H1 (cell line): ENCODE measurements around the gene TMEM145. TPM values are rescaled to one million over a fixed set of nuclear protein-coding genes. Genes with fewer than 3 reads are reported as not detected.

Experiments
- ASH2L ChIP-seq: fragments of 200-600, 300-600 bp; sonication (generic); IDR thresholded peaks from one replicate; pipeline ENCODE4 v1.7.1; 2017; ENCODE audit warnings: low read length
- ATF2 ChIP-seq: IDR thresholded peaks from 2 replicates; pipeline ENCODE4 v1.6.1; 2012; ENCODE audit warnings: low read length, inconsistent platforms
- BACH1 ChIP-seq: IDR thresholded peaks from 2 replicates; pipeline ENCODE4 v1.6.1; 2012; ENCODE audit warnings: low read length, improper control_type of control experiment
- BRCA1 ChIP-seq: IDR thresholded peaks from 2 replicates; pipeline ENCODE4 v1.6.1; 2012; ENCODE audit warnings: low read depth, low read length, improper control_type of control experiment
- CBX5 ChIP-seq: fragments of 300-800, 300-1000 bp; sonication (generic); IDR thresholded peaks from 2 replicates; pipeline ENCODE4 v1.7.1; 2016; ENCODE audit warnings: antibody characterized with exemption, low read length, low read depth
- CHD2 ChIP-seq: IDR thresholded peaks from 2 replicates; pipeline ENCODE4 v1.6.1; 2012; ENCODE audit warnings: low read length, improper control_type of control experiment
- EP300 ChIP-seq, 2 experiments: IDR thresholded peaks; 1 replicate in 1 of 2; 2 replicates in 1 of 2; pipeline ENCODE4 v1.6.1; 2011 to 2012; ENCODE audit warnings: low read depth in 2 of 2, low read length in 2 of 2, mild to moderate bottlenecking in 2 of 2, borderline replicate concordance in 1 of 2, inconsistent platforms in 1 of 2, moderate library complexity in 1 of 2
- FOSL1 ChIP-seq: IDR thresholded peaks from 2 replicates; pipeline ENCODE4 v1.6.1; 2011; ENCODE audit warnings: mild to moderate bottlenecking, low read depth, low read length, moderate library complexity; ENCODE audit not compliant: insufficient read depth
- GABPA ChIP-seq: IDR thresholded peaks from 2 replicates; pipeline ENCODE4 v1.6.1; 2011; ENCODE audit warnings: mild to moderate bottlenecking, low read length, moderate library complexity, borderline replicate concordance; ENCODE audit not compliant: insufficient read depth
- GTF2F1 ChIP-seq: IDR thresholded peaks from 2 replicates; pipeline ENCODE4 v1.6.1; 2012; ENCODE audit warnings: low read depth, low read length, improper control_type of control experiment, borderline replicate concordance
- HDAC2 ChIP-seq, 2 experiments: fragments of 300-600 bp in 1 of 2; sonication (generic) in 1 of 2; IDR thresholded peaks; 2 replicates each; pipeline ENCODE4 v1.6.1; 2011 to 2012; ENCODE audit warnings: low read depth in 2 of 2, low read length in 2 of 2, mild to moderate bottlenecking in 2 of 2, moderate library complexity in 2 of 2, borderline replicate concordance in 1 of 2, inconsistent platforms in 1 of 2
- KDM1A ChIP-seq: fragments of 200-600, 300-600 bp; sonication (generic); IDR thresholded peaks from 2 replicates; pipeline ENCODE4 v1.7.1; 2016; ENCODE audit warnings: mild to moderate bottlenecking, low read length, borderline replicate concordance
- KDM5A ChIP-seq: fragments of 200-600 bp; IDR thresholded peaks from 2 replicates; pipeline ENCODE4 v1.7.1; 2012; ENCODE audit warnings: mild to moderate bottlenecking, low read length, inconsistent platforms, mixed read lengths
- POLR2AphosphoS5 ChIP-seq: IDR thresholded peaks from 2 replicates; pipeline ENCODE4 v1.6.1; 2011; ENCODE audit warnings: low read depth, low read length
- SP1 ChIP-seq: IDR thresholded peaks from 2 replicates; pipeline ENCODE4 v1.6.1; 2011; ENCODE audit warnings: low read depth, low read length
- SP2 ChIP-seq: IDR thresholded peaks from 2 replicates; pipeline ENCODE4 v1.6.1; 2012; ENCODE audit warnings: mild to moderate bottlenecking, low read length, inconsistent platforms
- SRF ChIP-seq: IDR thresholded peaks from 2 replicates; pipeline ENCODE4 v1.6.1; 2011; ENCODE audit warnings: mild to moderate bottlenecking, low read depth, low read length, moderate library complexity
- SUZ12 ChIP-seq: fragments of 200-600 bp; sonication (generic); IDR thresholded peaks from 2 replicates; pipeline ENCODE4 v1.6.1; 2012; ENCODE audit warnings: mild to moderate bottlenecking, inconsistent platforms, low read length, moderate library complexity, mixed read lengths
- TEAD4 ChIP-seq: IDR thresholded peaks from 2 replicates; pipeline ENCODE4 v1.6.1; 2012; ENCODE audit warnings: low read depth, low read length, inconsistent platforms, mixed read lengths
- polyA plus RNA-seq, 7 experiments: library from polyadenylated mRNA; depleted of rRNA in 3 of 7; stranded (reverse) in 5 of 7; unstranded in 2 of 7; fragments of >200 nt in 5 of 7; fragments of 200-250 nt in 2 of 7; gene quantifications; 1 replicate in 5 of 7; 2 replicates in 1 of 7; 4 replicates in 1 of 7; pipeline versions ENCODE4 v1.2.1 to v1.2.3, GENCODE V29; 2011 to 2013; ENCODE audit warnings: missing spikeins in 2 of 7, mixed read lengths in 2 of 7
- total RNA-seq: library from RNA; stranded (reverse); fragmentation: NEBNext Ultra II Directional; extraction: Animal tissue kit (Norgen Biotek cat#: 25700); gene quantifications from 2 replicates; pipeline ENCODE4 v1.2.1, GENCODE V29; 2021
- TF ChIP-seq, protein P1 (sequence below): IDR thresholded peaks from 2 replicates; pipeline ENCODE4 v1.6.1; 2012; ENCODE audit warnings: inconsistent platforms
- TF ChIP-seq, protein P2 (sequence below): IDR thresholded peaks from 2 replicates; pipeline ENCODE4 v1.6.1; 2011; ENCODE audit warnings: low read depth, mild to moderate bottlenecking, low read length; ENCODE audit not compliant: insufficient read depth

Gene TMEM145
- total and polyA plus RNA-seq, 2 of the 8 experiments (the other 6 are each of a cell fraction or from before 2014, with no cell fraction given), result 2.3 to 4.7 TPM

DNA sequence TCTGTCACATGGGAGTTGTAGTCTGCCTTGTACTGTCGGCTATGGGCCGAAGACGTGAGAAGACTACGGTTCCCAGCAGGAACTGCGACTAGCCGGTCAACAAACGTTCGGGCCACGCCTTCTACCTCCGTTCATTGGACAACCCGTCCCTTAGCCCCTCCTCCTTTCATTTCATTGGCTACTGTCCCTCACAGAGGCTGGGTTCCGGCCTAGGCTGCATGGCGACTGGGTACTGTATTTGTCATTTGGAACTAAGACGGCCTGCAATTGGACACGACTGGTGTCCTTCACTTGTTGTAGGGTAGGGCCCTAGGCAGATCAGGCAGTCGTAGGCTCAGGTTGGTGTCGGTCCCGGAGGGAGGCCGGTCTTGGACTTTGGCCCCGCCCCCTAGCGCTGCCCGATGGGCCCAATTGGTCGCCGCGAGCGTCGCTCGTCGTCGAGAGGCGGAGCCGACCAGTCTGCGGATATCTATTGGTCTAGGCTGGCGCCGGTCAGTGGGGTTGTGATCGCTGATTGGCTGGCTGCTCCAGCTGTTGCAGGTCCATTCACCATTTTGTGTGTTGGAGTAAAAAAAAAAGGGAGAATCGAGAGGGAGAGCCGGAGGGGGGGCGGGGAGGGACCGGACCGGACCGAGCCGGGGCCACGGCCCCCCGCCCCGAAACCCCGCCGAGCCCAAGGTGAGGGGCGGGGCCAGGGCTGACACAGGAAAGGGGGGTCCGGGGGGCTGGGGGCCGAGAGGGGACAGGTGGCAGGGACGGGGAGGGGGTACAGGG is 44.2 kb upstream of the TMEM145 start, which contains the start of gene CIC (continued):
- TF ChIP-seq, protein P1, sequence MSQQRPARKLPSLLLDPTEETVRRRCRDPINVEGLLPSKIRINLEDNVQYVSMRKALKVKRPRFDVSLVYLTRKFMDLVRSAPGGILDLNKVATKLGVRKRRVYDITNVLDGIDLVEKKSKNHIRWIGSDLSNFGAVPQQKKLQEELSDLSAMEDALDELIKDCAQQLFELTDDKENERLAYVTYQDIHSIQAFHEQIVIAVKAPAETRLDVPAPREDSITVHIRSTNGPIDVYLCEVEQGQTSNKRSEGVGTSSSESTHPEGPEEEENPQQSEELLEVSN, result no peak
- TF ChIP-seq GABPA (no peak; the same call in 1 of the 2 replicates), CBX5 (no peak), FOSL1 (no peak), SUZ12 (no peak), KDM5A (no peak), KDM1A (no peak), HDAC2 (IDR thresholded peaks at IDR 0.05; ENCODE audit: borderline replicate concordance in 1 of 2, low read depth in 2 of 2, low read length in 2 of 2) (no peak), POLR2AphosphoS5 (no peak), SRF (no peak), CHD2 (peak; percentile 96), SP2 (peak; percentile 99), EP300 (IDR thresholded peaks at IDR 0.05; ENCODE audit: borderline replicate concordance in 1 of 2, low read depth in 2 of 2, low read length in 2 of 2) (no peak), TEAD4 (no peak), SP1 (peak; percentile 100), ATF2 (no peak), BACH1 (no peak), BRCA1 (0 out of 2 replicates have a peak, but pooled peaks have one; percentile 19), GTF2F1 (no peak), ASH2L (no peak)
- TF ChIP-seq, protein P2, sequence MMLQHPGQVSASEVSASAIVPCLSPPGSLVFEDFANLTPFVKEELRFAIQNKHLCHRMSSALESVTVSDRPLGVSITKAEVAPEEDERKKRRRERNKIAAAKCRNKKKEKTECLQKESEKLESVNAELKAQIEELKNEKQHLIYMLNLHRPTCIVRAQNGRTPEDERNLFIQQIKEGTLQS, result no peak
